MM.1S (cell line): Measurements from ENCODE around the gene CARMIL1.
A peak's percentile ranks its signal among the peaks of the same experiment; 100 is the strongest.

Source experiments
- DNase-seq: peaks from one replicate; pipeline ENCODE4 v3.0.0-alpha.2; 2015
- H2AFZ ChIP-seq: fragments of 300-600 bp; sonication (generic); 2 replicates; pipeline ENCODE4 v1.6.0; 2016; ENCODE audit warnings: antibody characterized with exemption, low read length
- H3F3A ChIP-seq: fragments of 300-600 bp; sonication (generic); 2 replicates; pipeline ENCODE4 v1.6.1; 2016; ENCODE audit warnings: mild to moderate bottlenecking, antibody characterized with exemption, low read length, moderate library complexity, mixed read lengths; ENCODE audit not compliant: insufficient read depth
- H3K27ac ChIP-seq: fragments of 300-600 bp; sonication (generic); 2 replicates; pipeline ENCODE4 v1.5.1; 2016; ENCODE audit warnings: mild to moderate bottlenecking, low read length
- H3K27me3 ChIP-seq: fragments of 300-600 bp; sonication (generic); replicated peaks from 2 replicates; pipeline ENCODE4 v1.6.0; 2016; ENCODE audit warnings: low read length; ENCODE audit not compliant: insufficient read depth
- H3K36me3 ChIP-seq: fragments of 300-600 bp; sonication (generic); replicated peaks from 2 replicates; pipeline ENCODE4 v1.6.1; 2016; ENCODE audit warnings: mild to moderate bottlenecking, low read length, mixed read lengths; ENCODE audit not compliant: insufficient read depth
- H3K4me1 ChIP-seq: fragments of 300-600 bp; sonication (generic); 2 replicates; pipeline ENCODE4 v1.6.1; 2016; ENCODE audit warnings: low read length, mixed read lengths
- H3K4me2 ChIP-seq: fragments of 300-600 bp; sonication (generic); 2 replicates; pipeline ENCODE4 v1.6.0; 2016; ENCODE audit warnings: low read depth, low read length
- H3K4me3 ChIP-seq: fragments of 300-600 bp; sonication (generic); 2 replicates; pipeline ENCODE4 v1.5.1; 2016; ENCODE audit warnings: low read length, mixed read lengths
- H3K79me2 ChIP-seq: fragments of 300-600 bp; sonication (generic); 2 replicates; pipeline ENCODE4 v1.6.1; 2016; ENCODE audit warnings: mixed run types, low read length, mixed read lengths
- H3K9ac ChIP-seq: fragments of 300-600 bp; sonication (generic); 2 replicates; pipeline ENCODE4 v1.6.1; 2016; ENCODE audit warnings: low read length, mixed read lengths
- H3K9me2 ChIP-seq: fragments of 300-600 bp; sonication (generic); replicated peaks from 2 replicates; pipeline ENCODE4 v1.6.1; 2016; ENCODE audit warnings: mild to moderate bottlenecking, low read length, mixed read lengths; ENCODE audit not compliant: insufficient read depth
- H3K9me3 ChIP-seq: fragments of 300-600 bp; sonication (generic); replicated peaks from 2 replicates; pipeline ENCODE4 v1.6.1; 2016; ENCODE audit warnings: mild to moderate bottlenecking, low read length, mixed read lengths; ENCODE audit not compliant: insufficient read depth
- H4K20me1 ChIP-seq: fragments of 300-600 bp; sonication (generic); 2 replicates; pipeline ENCODE4 v1.6.1; 2016; ENCODE audit warnings: mild to moderate bottlenecking, low read length, moderate library complexity, mixed read lengths; ENCODE audit not compliant: insufficient read depth
- CTCF ChIP-seq: fragments of 300-600 bp; sonication (generic); IDR thresholded peaks from 2 replicates; pipeline ENCODE4 v1.5.1; 2016; ENCODE audit warnings: antibody characterized with exemption, low read length, mixed read lengths
- EZH2 ChIP-seq: fragments of 300-600 bp; sonication (generic); optimal IDR thresholded peaks from 2 replicates; pipeline ENCODE3; 2017; ENCODE audit warnings: low read depth, mild to moderate bottlenecking, antibody characterized with exemption, low read length, mixed read lengths
- EZH2phosphoT487 ChIP-seq: fragments of 300-600 bp; sonication (generic); IDR thresholded peaks from 2 replicates; pipeline ENCODE4 v1.6.1; 2018; ENCODE audit warnings: antibody characterized with exemption, low read length

The CARMIL1 gene

GRCh38 chr6:25315194-25316177 lies 36.3 kb downstream of the CARMIL1 start:
- Histone ChIP-seq H3K4me3 (no peak overlapping the region), H2AFZ (no peak overlapping the region), H3F3A (no peaks in the 10 kb centered on the region), H3K27me3 (no peaks in the 10 kb centered on the region), H3K9me2 (no peaks in the 10 kb centered on the region), H4K20me1 (no peaks in the 10 kb centered on the region), H3K9ac (peak overlapping the region; percentile 13; the same call in 1 of the 2 replicates), H3K4me2 (peak overlapping the region; percentile 15; the same call in 1 of the 2 replicates), H3K27ac (peak overlapping the region; percentile 64), H3K79me2 (peaks cover 96% of the 10 kb centered on the region), H3K4me1 (peaks cover 22% of the 10 kb centered on the region), H3K36me3 (no peaks in the 10 kb centered on the region), H3K9me3 (no peaks in the 10 kb centered on the region)
- peak; percentile 37 for DNase-seq
- no peak for TF ChIP-seq EZH2phosphoT487
- TF ChIP-seq EZH2 = no peak
- no peak for TF ChIP-seq CTCF

GRCh38 chr6:25316626-25317025 lies 37.5 kb downstream of the CARMIL1 start:
- Histone ChIP-seq H4K20me1 (no peaks in the 10 kb centered on the region), H2AFZ (no peak overlapping the region), H3K9ac (no peak overlapping the region), H3K4me2 (no peak overlapping the region), H3K27ac (no peak overlapping the region; the same call in 1 of the 2 replicates), H3F3A (no peaks in the 10 kb centered on the region), H3K36me3 (no peaks in the 10 kb centered on the region), H3K79me2 (peaks cover 94% of the 10 kb centered on the region), H3K27me3 (no peaks in the 10 kb centered on the region), H3K4me3 (no peak overlapping the region), H3K4me1 (peaks cover 20% of the 10 kb centered on the region), H3K9me3 (no peaks in the 10 kb centered on the region), H3K9me2 (no peaks in the 10 kb centered on the region)
- no peak for TF ChIP-seq EZH2phosphoT487
- no peak for TF ChIP-seq EZH2
- no peak for TF ChIP-seq CTCF
- no peak for DNase-seq

GRCh38 chr6:25318589-25318988 lies 39.4 kb downstream of the CARMIL1 start:
- H3K9ac ChIP-seq = no peak overlapping the region
- H3K4me3 ChIP-seq = no peak overlapping the region
- H3F3A ChIP-seq = no peaks in the 10 kb centered on the region
- H3K9me2 ChIP-seq = no peaks in the 10 kb centered on the region
- DNase-seq = no peak
- no peaks in the 10 kb centered on the region for H4K20me1 ChIP-seq
- H2AFZ ChIP-seq = no peak overlapping the region
- no peaks in the 10 kb centered on the region for H3K36me3 ChIP-seq
- H3K4me1 ChIP-seq = peaks cover 4% of the 10 kb centered on the region; the same call in 1 of the 2 replicates
- TF ChIP-seq EZH2 (no peak), EZH2phosphoT487 (no peak), CTCF (no peak)
- no peaks in the 10 kb centered on the region for H3K9me3 ChIP-seq
- no peak overlapping the region for H3K4me2 ChIP-seq
- peaks cover 93% of the 10 kb centered on the region for H3K79me2 ChIP-seq
- no peak overlapping the region for H3K27ac ChIP-seq
- H3K27me3 ChIP-seq = no peaks in the 10 kb centered on the region
